Transverse colon (tissue), 4 donors: ENCODE results near the gene PRSS12. TPM values are rescaled to one million over a fixed set of nuclear protein-coding genes. Genes with fewer than 3 reads are reported as not detected.

ENCODE experiments used
- DNase-seq: peaks from one replicate; pipeline ENCODE4 v3.0.0-alpha.2; 2019
- H3K27ac ChIP-seq, 4 donors: fragments of 200-600 bp; sonication (generic); 2 replicates each; pipeline ENCODE4 v1.5.1; 2016 to 2018; ENCODE audit warnings: inconsistent platforms in 4 of 4
- H3K27me3 ChIP-seq: fragments of 200-600 bp; sonication (generic); 2 replicates; pipeline ENCODE4 v1.5.1; 2017; ENCODE audit warnings: inconsistent platforms
- H3K36me3 ChIP-seq, 4 donors: fragments of 200-600 bp; sonication (generic); 2 replicates each; pipeline ENCODE4 v1.5.1; 2017 to 2019; ENCODE audit warnings: inconsistent platforms in 4 of 4
- H3K4me1 ChIP-seq, 4 donors: fragments of 200-600 bp; sonication (generic); 2 replicates each; pipeline ENCODE4 v1.5.1; 2017 to 2020; ENCODE audit warnings: inconsistent platforms in 4 of 4
- H3K4me3 ChIP-seq, 4 donors: fragments of 200-600 bp; sonication (generic); 1 replicate in 1 of 4; 2 replicates in 3 of 4; pipeline versions ENCODE4 v1.5.1 to v1.6.1; 2017 to 2019; ENCODE audit warnings: inconsistent platforms in 4 of 4
- H3K9me3 ChIP-seq, 2 donors: fragments of 200-600 bp; sonication (generic); 2 replicates each; pipeline ENCODE4 v1.5.1; 2017 to 2019; ENCODE audit warnings: inconsistent platforms in 2 of 2
- EP300 ChIP-seq: sonication (generic); formaldehyde crosslinking; IDR thresholded peaks from one replicate; pipeline ENCODE4 v1.6.1; 2017; ENCODE audit warnings: antibody characterized with exemption, low read depth
- POLR2A ChIP-seq: fragments of 450-650 bp; IDR thresholded peaks from one replicate; pipeline ENCODE4 v1.6.1; 2016; ENCODE audit warnings: antibody characterized with exemption, mild to moderate bottlenecking, moderate library complexity
- POLR2AphosphoS5 ChIP-seq, 3 donors: sonication (generic); formaldehyde crosslinking; IDR thresholded peaks; one replicate each; pipeline ENCODE4 v1.6.1; 2016; ENCODE audit warnings: antibody characterized with exemption in 3 of 3
- WGBS, 2 donors: methylation state at CpG; one replicate each; pipeline ENCODE4 v1.1.5; 2018; ENCODE audit warnings: low coverage in 1 of 2; 5-methylcytosine and 5-hydroxymethylcytosine counted together
- in situ Hi-C, 4 donors: fragments of 200-750 bp; cut with MboI; loops; one replicate each; pipeline versions ENCODE4 v1.15.0 to v1.15.1; 2017; ENCODE audit warnings: low sequenced_read_pairs in 3 of 4, low pct_ligation_motif_present in 1 of 4, low pct_unique_long_range_greater_than_20kb in 1 of 4
- intact Hi-C: fragments of 100-400 bp; cut with DNase I; formaldehyde crosslinking; loops from one replicate; pipeline ENCODE4 v1.15.1; 2023; ENCODE audit warnings: low total_unique reads
- total RNA-seq, 4 donors: library from RNA; depleted of rRNA; stranded (reverse); fragments of >200 nt; gene quantifications; one replicate each; pipeline ENCODE4 v1.1.0, GENCODE V29; 2016
- TF ChIP-seq, protein P1 (sequence below), 5 experiments: fragments of 200-600 bp in 3 of 5; fragments of 450-650 bp in 2 of 5; sonication (generic) in 3 of 5; IDR thresholded peaks; 1 replicate in 2 of 5; 2 replicates in 3 of 5; pipeline ENCODE4 v1.5.1; 2016 to 2017; ENCODE audit warnings: antibody characterized with exemption in 5 of 5, inconsistent platforms in 3 of 5, mild to moderate bottlenecking in 2 of 5, moderate library complexity in 1 of 5

Gene PRSS12
- total RNA-seq, 4 donors from 2014 or later = 58.0 to 146 (median 84.3) TPM

- H3K27me3 ChIP-seq = no peaks in the 10 kb centered on the region
- WGBS, 2 donors = 50 to 69% methylated on average over 1 of the region's 1 CpG
Measured at GRCh38 chr4:118338981-118339765, 13.6 kb downstream of the PRSS12 start.

DNA sequence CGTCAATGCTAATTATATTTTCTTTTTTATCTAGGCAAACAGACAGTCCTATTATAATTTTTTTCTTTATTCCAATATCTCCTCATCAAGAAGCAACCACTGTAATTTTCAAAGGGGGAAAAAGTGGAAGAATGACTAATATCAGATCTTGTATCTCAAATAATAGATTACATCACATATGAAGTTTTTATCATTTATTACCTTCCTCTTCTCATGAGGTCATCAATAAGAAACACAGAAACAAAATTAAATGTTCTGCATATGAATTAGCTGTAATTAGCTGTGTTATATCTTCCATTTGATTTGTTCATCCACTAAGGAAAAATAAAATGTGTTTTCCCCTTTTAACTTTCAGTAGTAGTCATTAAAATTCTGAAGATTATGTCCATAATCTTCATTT lies 14.3 kb downstream of the PRSS12 start:
- Histone ChIP-seq H3K9me3 (no peaks in the 10 kb centered on the region), H3K36me3 (no peaks in the 10 kb centered on the region), H3K27ac (no peak overlapping the region), H3K27me3 (no peaks in the 10 kb centered on the region), H3K4me1 (no peaks in the 10 kb centered on the region), H3K4me3 (no peak overlapping the region)
- TF ChIP-seq POLR2A = no peak
- TF ChIP-seq EP300 = no peak
- TF ChIP-seq POLR2AphosphoS5 (IDR thresholded peaks at IDR 0.05) = no peak
- TF ChIP-seq, protein P1, sequence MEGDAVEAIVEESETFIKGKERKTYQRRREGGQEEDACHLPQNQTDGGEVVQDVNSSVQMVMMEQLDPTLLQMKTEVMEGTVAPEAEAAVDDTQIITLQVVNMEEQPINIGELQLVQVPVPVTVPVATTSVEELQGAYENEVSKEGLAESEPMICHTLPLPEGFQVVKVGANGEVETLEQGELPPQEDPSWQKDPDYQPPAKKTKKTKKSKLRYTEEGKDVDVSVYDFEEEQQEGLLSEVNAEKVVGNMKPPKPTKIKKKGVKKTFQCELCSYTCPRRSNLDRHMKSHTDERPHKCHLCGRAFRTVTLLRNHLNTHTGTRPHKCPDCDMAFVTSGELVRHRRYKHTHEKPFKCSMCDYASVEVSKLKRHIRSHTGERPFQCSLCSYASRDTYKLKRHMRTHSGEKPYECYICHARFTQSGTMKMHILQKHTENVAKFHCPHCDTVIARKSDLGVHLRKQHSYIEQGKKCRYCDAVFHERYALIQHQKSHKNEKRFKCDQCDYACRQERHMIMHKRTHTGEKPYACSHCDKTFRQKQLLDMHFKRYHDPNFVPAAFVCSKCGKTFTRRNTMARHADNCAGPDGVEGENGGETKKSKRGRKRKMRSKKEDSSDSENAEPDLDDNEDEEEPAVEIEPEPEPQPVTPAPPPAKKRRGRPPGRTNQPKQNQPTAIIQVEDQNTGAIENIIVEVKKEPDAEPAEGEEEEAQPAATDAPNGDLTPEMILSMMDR (IDR thresholded peaks at IDR 0.05) = no peak
- DNase-seq = no peak
- in situ Hi-C loops = no loop called here
- 77 to 89% methylated on average over 1 of the region's 1 CpG for WGBS, 2 donors
- intact Hi-C loops = no loop called here

More at GRCh38 chr4:118338981-118339765, 13.6 kb downstream of the PRSS12 start:
- TF ChIP-seq, protein P1 (IDR thresholded peaks at IDR 0.05) = no peak
- TF ChIP-seq POLR2A (no peak), POLR2AphosphoS5 (IDR thresholded peaks at IDR 0.05) (no peak), EP300 (no peak)
- Histone ChIP-seq H3K4me3 (no peak overlapping the region), H3K36me3 (no peaks in the 10 kb centered on the region), H3K4me1 (no peaks in the 10 kb centered on the region), H3K27ac (no peak overlapping the region), H3K9me3 (no peaks in the 10 kb centered on the region)
- DNase-seq = no peak
- in situ Hi-C loops = no loop called here
- intact Hi-C loops = no loop called here

DNA sequence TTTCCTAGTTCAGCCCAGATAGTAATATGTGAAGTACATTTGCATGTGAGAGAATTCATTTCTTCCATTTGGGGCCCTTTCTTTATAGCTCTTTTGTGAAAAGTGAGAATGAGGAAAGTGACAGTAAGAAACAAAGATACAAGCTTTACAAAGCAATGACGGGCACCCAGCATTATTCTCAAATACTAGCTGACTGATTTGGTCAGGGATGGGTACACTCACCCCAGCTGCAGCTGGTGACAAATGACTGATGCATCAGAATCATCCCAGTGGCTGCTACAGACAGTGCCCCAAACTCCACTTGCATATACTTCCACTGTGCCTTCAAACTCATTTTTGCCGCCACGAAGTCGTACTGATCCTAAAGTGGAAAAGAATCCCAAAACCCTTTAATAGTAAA lies 14.8 kb downstream of the PRSS12 start:
- H3K4me3 ChIP-seq = no peak overlapping the region
- no peaks in the 10 kb centered on the region for H3K27me3 ChIP-seq
- 89 to 100% methylated on average over 4 of the region's 4 CpGs for WGBS, 2 donors
- no peaks in the 10 kb centered on the region for H3K36me3 ChIP-seq
- no peaks in the 10 kb centered on the region for H3K4me1 ChIP-seq
- no peaks in the 10 kb centered on the region for H3K9me3 ChIP-seq
- intact Hi-C loops = no loop called here
- no peak for DNase-seq
- no peak overlapping the region for H3K27ac ChIP-seq
- TF ChIP-seq EP300 (no peak), POLR2AphosphoS5 (IDR thresholded peaks at IDR 0.05) (no peak), POLR2A (no peak)
- TF ChIP-seq, protein P1 (IDR thresholded peaks at IDR 0.05) = no peak
- in situ Hi-C loops = no loop called here

DNA sequence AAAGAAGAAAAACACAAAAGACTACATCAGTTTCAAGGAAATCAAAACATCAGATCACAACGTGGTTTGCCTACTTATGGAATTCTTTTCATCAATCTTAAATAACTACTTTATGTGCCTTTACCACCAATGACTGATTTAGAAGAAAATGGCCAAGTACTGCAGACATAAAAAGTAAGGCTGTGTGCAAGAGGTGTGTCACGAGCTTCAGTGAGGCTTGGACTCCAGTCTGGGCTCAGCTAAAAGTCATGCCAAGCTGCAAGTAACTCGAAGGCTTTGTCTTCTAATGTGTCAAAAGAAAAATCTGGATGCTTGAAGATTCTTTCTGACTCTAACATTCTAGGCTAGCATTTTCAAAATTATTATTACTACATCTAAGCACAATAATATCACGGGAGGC lies 17.0 kb downstream of the PRSS12 start:
- Histone ChIP-seq H3K36me3 (no peaks in the 10 kb centered on the region), H3K9me3 (no peaks in the 10 kb centered on the region), H3K4me1 (peaks cover 0 to 5% (median 2%) of the 10 kb centered on the region in 4 donors), H3K27me3 (no peaks in the 10 kb centered on the region), H3K27ac (no peak overlapping the region), H3K4me3 (no peak overlapping the region)
- DNase-seq = no peak
- TF ChIP-seq, protein P1 (IDR thresholded peaks at IDR 0.05) = no peak
- no peak for TF ChIP-seq POLR2A
- TF ChIP-seq POLR2AphosphoS5 (IDR thresholded peaks at IDR 0.05) = no peak
- TF ChIP-seq EP300 = no peak
- in situ Hi-C loops = no loop called here
- intact Hi-C loops = no loop called here
- 70 to 73% methylated on average over 4 of the region's 4 CpGs for WGBS, 2 donors
